ENCODE data around the gene KLK8.

Gene KLK8

DNA sequence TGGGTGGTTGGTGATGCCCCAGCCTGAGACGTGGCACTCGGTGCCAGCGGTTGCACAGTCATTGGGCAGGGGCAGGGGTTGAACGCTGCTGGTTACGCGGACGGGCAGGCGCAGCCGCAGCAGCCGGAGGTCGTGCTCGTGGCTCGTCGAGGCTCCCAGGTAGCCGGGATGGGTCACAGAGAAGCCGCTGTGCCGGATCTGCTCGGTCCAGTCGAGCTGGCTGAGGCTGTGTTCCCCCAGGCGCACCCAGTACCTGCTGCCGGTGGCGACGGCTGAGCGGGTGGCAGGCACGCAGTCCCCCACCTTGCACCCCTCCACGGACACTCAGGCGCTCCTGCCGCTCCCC lies 30.4 kb upstream of the KLK8 start:
- no peak overlapping the region for H3K4me2 ChIP-seq (ENCODE audit: insufficient read depth, low read length)
- DNase-seq (no peak), ATAC-seq (ENCODE audit: insufficient read depth, low read depth) (no peak)
- H3K9me3 ChIP-seq (ENCODE audit: insufficient read depth, low read length, severe bottlenecking), result no peaks in the 10 kb centered on the region
- no peak overlapping the region for H3K4me3 ChIP-seq (ENCODE audit: low read depth in 1 of 2, low read length in 2 of 2)
- H2AFZ ChIP-seq (ENCODE audit: low read depth, low read length), result no peak overlapping the region
- H3K4me1 ChIP-seq (ENCODE audit: insufficient read depth, low read length), result no peaks in the 10 kb centered on the region
- no peaks in the 10 kb centered on the region for H4K20me1 ChIP-seq (ENCODE audit: insufficient read depth, low read length)
- H3K36me3 ChIP-seq (ENCODE audit: insufficient read depth, low read length), result no peaks in the 10 kb centered on the region
- no peak overlapping the region for H3K27ac ChIP-seq (ENCODE audit: low read length)
- H3K27me3 ChIP-seq (ENCODE audit: insufficient read depth, low read length, poor library complexity), result peaks cover 3% of the 10 kb centered on the region
- H3K79me2 ChIP-seq (ENCODE audit: insufficient read depth, low read length), result no peaks in the 10 kb centered on the region
- H3K9ac ChIP-seq (ENCODE audit: low read depth, low read length), result no peak overlapping the region
- TF ChIP-seq EZH2 (IDR thresholded peaks at IDR 0.05; ENCODE audit: borderline replicate concordance, low read depth, low read length, severe bottlenecking), result no peak
- TF ChIP-seq, protein P1, sequence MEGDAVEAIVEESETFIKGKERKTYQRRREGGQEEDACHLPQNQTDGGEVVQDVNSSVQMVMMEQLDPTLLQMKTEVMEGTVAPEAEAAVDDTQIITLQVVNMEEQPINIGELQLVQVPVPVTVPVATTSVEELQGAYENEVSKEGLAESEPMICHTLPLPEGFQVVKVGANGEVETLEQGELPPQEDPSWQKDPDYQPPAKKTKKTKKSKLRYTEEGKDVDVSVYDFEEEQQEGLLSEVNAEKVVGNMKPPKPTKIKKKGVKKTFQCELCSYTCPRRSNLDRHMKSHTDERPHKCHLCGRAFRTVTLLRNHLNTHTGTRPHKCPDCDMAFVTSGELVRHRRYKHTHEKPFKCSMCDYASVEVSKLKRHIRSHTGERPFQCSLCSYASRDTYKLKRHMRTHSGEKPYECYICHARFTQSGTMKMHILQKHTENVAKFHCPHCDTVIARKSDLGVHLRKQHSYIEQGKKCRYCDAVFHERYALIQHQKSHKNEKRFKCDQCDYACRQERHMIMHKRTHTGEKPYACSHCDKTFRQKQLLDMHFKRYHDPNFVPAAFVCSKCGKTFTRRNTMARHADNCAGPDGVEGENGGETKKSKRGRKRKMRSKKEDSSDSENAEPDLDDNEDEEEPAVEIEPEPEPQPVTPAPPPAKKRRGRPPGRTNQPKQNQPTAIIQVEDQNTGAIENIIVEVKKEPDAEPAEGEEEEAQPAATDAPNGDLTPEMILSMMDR (IDR thresholded peaks at IDR 0.05; ENCODE audit: borderline replicate concordance, extremely low read depth, low read length, poor library complexity, severe bottlenecking), result no peak

DNA sequence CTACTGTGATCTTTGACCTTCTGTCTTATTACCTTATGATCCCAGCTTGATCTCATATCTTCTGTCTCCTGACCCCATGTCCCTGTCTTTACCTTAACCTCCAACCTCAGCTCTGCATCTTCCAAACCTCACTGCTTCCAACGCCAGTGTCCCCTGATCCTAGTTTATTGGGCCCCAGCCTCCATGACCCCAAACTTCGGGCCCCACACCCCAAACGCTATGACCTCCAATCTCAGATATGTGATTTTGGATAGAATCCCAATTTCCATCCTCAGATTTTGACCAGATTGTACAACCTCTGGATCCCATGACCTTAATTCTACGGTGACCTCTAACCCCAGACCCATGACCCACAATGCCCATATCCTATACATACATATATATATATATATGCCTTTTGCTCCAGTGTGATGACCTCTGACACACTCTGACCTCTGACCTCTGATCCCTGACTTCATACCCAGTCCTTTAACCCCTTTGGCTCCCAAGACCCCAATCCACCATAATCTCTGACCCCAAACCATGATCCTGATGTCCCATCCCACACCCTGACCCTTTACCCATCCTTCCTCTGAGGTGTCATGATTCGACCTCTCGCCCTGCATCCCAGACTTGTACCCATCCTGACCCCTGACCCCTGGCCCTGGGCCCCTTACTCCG lies 29.9 kb upstream of the KLK8 start:
- no peak for ATAC-seq (ENCODE audit: insufficient read depth, low read depth)
- no peaks in the 10 kb centered on the region for H3K4me1 ChIP-seq (ENCODE audit: insufficient read depth, low read length)
- H4K20me1 ChIP-seq (ENCODE audit: insufficient read depth, low read length), result no peaks in the 10 kb centered on the region
- H3K79me2 ChIP-seq (ENCODE audit: insufficient read depth, low read length), result no peaks in the 10 kb centered on the region
- no peak overlapping the region for H3K4me2 ChIP-seq (ENCODE audit: insufficient read depth, low read length)
- no peak overlapping the region for H2AFZ ChIP-seq (ENCODE audit: low read depth, low read length)
- peaks cover 7% of the 10 kb centered on the region for H3K27me3 ChIP-seq (ENCODE audit: insufficient read depth, low read length, poor library complexity)
- H3K27ac ChIP-seq (ENCODE audit: low read length), result no peak overlapping the region
- H3K9ac ChIP-seq (ENCODE audit: low read depth, low read length), result no peak overlapping the region
- TF ChIP-seq, protein P1 (IDR thresholded peaks at IDR 0.05; ENCODE audit: borderline replicate concordance, extremely low read depth, low read length, poor library complexity, severe bottlenecking), result no peak
- TF ChIP-seq EZH2 (IDR thresholded peaks at IDR 0.05; ENCODE audit: borderline replicate concordance, low read depth, low read length, severe bottlenecking), result no peak
- no peaks in the 10 kb centered on the region for H3K36me3 ChIP-seq (ENCODE audit: insufficient read depth, low read length)
- DNase-seq, result no peak
- H3K9me3 ChIP-seq (ENCODE audit: insufficient read depth, low read length, severe bottlenecking), result no peaks in the 10 kb centered on the region
- H3K4me3 ChIP-seq (ENCODE audit: low read depth in 1 of 2, low read length in 2 of 2), result no peak overlapping the region

DNA sequence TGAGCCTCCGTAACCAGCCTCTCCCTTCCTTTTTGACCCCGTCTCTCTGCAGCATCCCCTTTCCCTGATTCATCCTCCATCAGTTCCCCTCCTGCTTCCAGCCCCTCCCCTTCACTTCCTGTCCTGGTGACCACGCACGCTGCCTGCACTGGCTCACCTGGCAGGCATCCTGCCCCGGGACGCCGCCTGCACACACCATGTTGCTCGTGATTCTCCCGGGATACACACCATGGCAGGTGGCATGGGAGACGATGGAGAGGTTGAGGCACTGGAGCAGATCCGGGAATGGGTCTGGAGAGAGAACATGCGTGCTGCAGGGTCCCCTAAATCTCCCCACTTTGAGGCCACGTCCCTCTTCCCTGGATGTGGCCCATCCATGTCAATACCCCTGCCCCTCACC lies 29.2 kb upstream of the KLK8 start:
- H3K4me3 ChIP-seq (ENCODE audit: low read depth in 1 of 2, low read length in 2 of 2), result no peak overlapping the region
- H3K4me1 ChIP-seq (ENCODE audit: insufficient read depth, low read length), result no peaks in the 10 kb centered on the region
- no peaks in the 10 kb centered on the region for H4K20me1 ChIP-seq (ENCODE audit: insufficient read depth, low read length)
- no peaks in the 10 kb centered on the region for H3K36me3 ChIP-seq (ENCODE audit: insufficient read depth, low read length)
- DNase-seq (no peak), ATAC-seq (ENCODE audit: insufficient read depth, low read depth) (no peak)
- TF ChIP-seq, protein P1 (IDR thresholded peaks at IDR 0.05; ENCODE audit: borderline replicate concordance, extremely low read depth, low read length, poor library complexity, severe bottlenecking), result no peak
- no peak for TF ChIP-seq EZH2 (IDR thresholded peaks at IDR 0.05; ENCODE audit: borderline replicate concordance, low read depth, low read length, severe bottlenecking)
- no peaks in the 10 kb centered on the region for H3K79me2 ChIP-seq (ENCODE audit: insufficient read depth, low read length)
- H3K27ac ChIP-seq (ENCODE audit: low read length), result no peak overlapping the region
- no peak overlapping the region for H3K4me2 ChIP-seq (ENCODE audit: insufficient read depth, low read length)
- no peak overlapping the region for H3K9ac ChIP-seq (ENCODE audit: low read depth, low read length)
- peaks cover 7% of the 10 kb centered on the region for H3K27me3 ChIP-seq (ENCODE audit: insufficient read depth, low read length, poor library complexity)
- H3K9me3 ChIP-seq (ENCODE audit: insufficient read depth, low read length, severe bottlenecking), result no peaks in the 10 kb centered on the region
- H2AFZ ChIP-seq (ENCODE audit: low read depth, low read length), result no peak overlapping the region
